Osteoblast (primary cell): Measurements from ENCODE around the gene FGD6. TPM values are rescaled to one million over a fixed set of nuclear protein-coding genes. Genes with fewer than 3 reads are reported as not detected.

ENCODE experiments used
- DNase-seq: peaks from one replicate; pipeline ENCODE4 v3.0.0; 2011; ENCODE audit warnings: low spot score, mixed read lengths; ENCODE audit not compliant: insufficient read length; ENCODE audit errors: missing footprints
- H2AFZ ChIP-seq: 2 replicates; pipeline ENCODE4 v1.6.0; 2011; ENCODE audit warnings: mild to moderate bottlenecking, low read length
- H3K27ac ChIP-seq: 2 replicates; pipeline ENCODE4 v1.5.1; 2011; ENCODE audit warnings: mild to moderate bottlenecking, low read depth, low read length, moderate library complexity
- H3K27me3 ChIP-seq: 2 replicates; pipeline ENCODE4 v1.6.0; 2012; ENCODE audit warnings: mild to moderate bottlenecking, control low read depth, inconsistent platforms, low read length, moderate library complexity; ENCODE audit not compliant: insufficient read depth
- H3K36me3 ChIP-seq: 2 replicates; pipeline ENCODE4 v1.5.1; 2011; ENCODE audit warnings: mild to moderate bottlenecking, low read length, control low read depth, moderate library complexity; ENCODE audit not compliant: insufficient read depth
- H3K4me1 ChIP-seq: 2 replicates; pipeline ENCODE4 v1.5.1; 2011; ENCODE audit warnings: mild to moderate bottlenecking, low read length, control low read depth, moderate library complexity; ENCODE audit not compliant: insufficient read depth
- H3K4me2 ChIP-seq: 2 replicates; pipeline ENCODE4 v1.6.0; 2011; ENCODE audit warnings: mild to moderate bottlenecking, low read length; ENCODE audit not compliant: insufficient read depth
- H3K4me3 ChIP-seq: fragments of 200-600 bp; sonication (generic); 3 replicates; pipeline ENCODE4 v1.5.1; 2012; ENCODE audit warnings: mild to moderate bottlenecking, low read length, inconsistent platforms; ENCODE audit not compliant: insufficient read depth
- H3K79me2 ChIP-seq: 2 replicates; pipeline ENCODE4 v1.6.0; 2012; ENCODE audit warnings: mild to moderate bottlenecking, low read length, control low read depth, inconsistent platforms; ENCODE audit not compliant: insufficient read depth
- H3K9me3 ChIP-seq: 2 replicates; pipeline ENCODE4 v1.5.1; 2011; ENCODE audit warnings: low read depth, low read length, control low read depth
- H4K20me1 ChIP-seq: 2 replicates; pipeline ENCODE4 v1.6.0; 2012; ENCODE audit warnings: mild to moderate bottlenecking, low read length, control low read depth; ENCODE audit not compliant: insufficient read depth
- total RNA-seq: library from RNA; depleted of rRNA; stranded (reverse); fragments of >200 nt; gene quantifications from 2 replicates; pipeline ENCODE4 v1.2.3, GENCODE V29; 2012
- TF ChIP-seq, protein P1 (sequence below): IDR thresholded peaks from 2 replicates; pipeline ENCODE4 v1.5.1; 2011; ENCODE audit warnings: mild to moderate bottlenecking, low read depth, low read length, moderate library complexity; ENCODE audit errors: extremely low read depth

Gene FGD6
- total RNA-seq, 1 donor: 11.9 TPM

GRCh38 chr12:95059984-95060383 is 157.3 kb downstream of the FGD6 start:
- no peak for DNase-seq
- Histone ChIP-seq H3K36me3 (peaks cover 56% of the 10 kb centered on the region), H3K27me3 (no peaks in the 10 kb centered on the region), H3K4me1 (no peaks in the 10 kb centered on the region), H4K20me1 (no peaks in the 10 kb centered on the region), H3K79me2 (no peaks in the 10 kb centered on the region), H3K4me3 (no peak overlapping the region), H3K4me2 (no peak overlapping the region), H3K27ac (no peak overlapping the region), H2AFZ (no peak overlapping the region), H3K9me3 (no peaks in the 10 kb centered on the region)
- TF ChIP-seq, protein P1, sequence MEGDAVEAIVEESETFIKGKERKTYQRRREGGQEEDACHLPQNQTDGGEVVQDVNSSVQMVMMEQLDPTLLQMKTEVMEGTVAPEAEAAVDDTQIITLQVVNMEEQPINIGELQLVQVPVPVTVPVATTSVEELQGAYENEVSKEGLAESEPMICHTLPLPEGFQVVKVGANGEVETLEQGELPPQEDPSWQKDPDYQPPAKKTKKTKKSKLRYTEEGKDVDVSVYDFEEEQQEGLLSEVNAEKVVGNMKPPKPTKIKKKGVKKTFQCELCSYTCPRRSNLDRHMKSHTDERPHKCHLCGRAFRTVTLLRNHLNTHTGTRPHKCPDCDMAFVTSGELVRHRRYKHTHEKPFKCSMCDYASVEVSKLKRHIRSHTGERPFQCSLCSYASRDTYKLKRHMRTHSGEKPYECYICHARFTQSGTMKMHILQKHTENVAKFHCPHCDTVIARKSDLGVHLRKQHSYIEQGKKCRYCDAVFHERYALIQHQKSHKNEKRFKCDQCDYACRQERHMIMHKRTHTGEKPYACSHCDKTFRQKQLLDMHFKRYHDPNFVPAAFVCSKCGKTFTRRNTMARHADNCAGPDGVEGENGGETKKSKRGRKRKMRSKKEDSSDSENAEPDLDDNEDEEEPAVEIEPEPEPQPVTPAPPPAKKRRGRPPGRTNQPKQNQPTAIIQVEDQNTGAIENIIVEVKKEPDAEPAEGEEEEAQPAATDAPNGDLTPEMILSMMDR: no peak

GRCh38 chr12:95057424-95057823 is 159.8 kb downstream of the FGD6 start:
- Histone ChIP-seq H3K27ac (no peak overlapping the region), H3K4me3 (no peak overlapping the region), H2AFZ (no peak overlapping the region), H3K9me3 (no peaks in the 10 kb centered on the region), H3K27me3 (no peaks in the 10 kb centered on the region), H3K79me2 (no peaks in the 10 kb centered on the region), H3K4me1 (no peaks in the 10 kb centered on the region), H3K36me3 (peaks cover 47% of the 10 kb centered on the region), H3K4me2 (no peak overlapping the region), H4K20me1 (no peaks in the 10 kb centered on the region)
- TF ChIP-seq, protein P1: no peak
- no peak for DNase-seq

DNA sequence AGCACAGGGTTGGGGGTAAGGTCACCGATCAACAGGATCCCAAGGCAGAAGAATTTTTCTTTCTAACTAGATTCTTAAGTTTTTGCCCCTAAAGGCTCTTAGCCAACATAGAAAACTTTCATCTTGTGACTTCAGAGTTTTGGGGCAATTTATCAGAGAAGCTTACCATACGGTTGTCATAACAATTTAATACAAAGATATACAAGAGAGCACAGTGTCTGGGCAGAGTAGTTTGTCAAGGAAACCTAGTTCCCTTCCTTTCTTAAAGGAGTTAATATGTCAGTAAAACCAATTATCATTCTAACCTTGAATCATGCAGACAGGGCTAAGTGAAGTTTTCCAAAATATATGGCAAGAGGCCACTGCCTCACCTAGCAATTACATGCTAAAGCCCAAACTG is 162.2 kb downstream of the FGD6 start:
- Histone ChIP-seq H3K4me3 (no peak overlapping the region), H3K79me2 (no peaks in the 10 kb centered on the region), H3K4me1 (no peaks in the 10 kb centered on the region), H3K9me3 (no peaks in the 10 kb centered on the region), H3K4me2 (no peak overlapping the region), H4K20me1 (no peaks in the 10 kb centered on the region), H3K27me3 (no peaks in the 10 kb centered on the region), H2AFZ (no peak overlapping the region), H3K27ac (no peak overlapping the region), H3K36me3 (peaks cover 35% of the 10 kb centered on the region)
- no peak for DNase-seq
- TF ChIP-seq, protein P1: no peak

- Histone ChIP-seq H3K9me3 (no peaks in the 10 kb centered on the region), H3K4me1 (no peaks in the 10 kb centered on the region), H3K4me3 (no peak overlapping the region), H3K27ac (no peak overlapping the region), H2AFZ (no peak overlapping the region), H3K27me3 (no peaks in the 10 kb centered on the region), H3K36me3 (peaks cover 35% of the 10 kb centered on the region), H3K79me2 (no peaks in the 10 kb centered on the region), H3K4me2 (no peak overlapping the region), H4K20me1 (no peaks in the 10 kb centered on the region)
- TF ChIP-seq, protein P1: no peak
- no peak for DNase-seq
These were observed 163.1 kb downstream of the FGD6 start for GRCh38 chr12:95054206-95054605.
